ENCODE measurements around the gene NRG2. TPM values are rescaled to one million over a fixed set of nuclear protein-coding genes. Genes with fewer than 3 reads are reported as not detected.

The NRG2 gene
- total RNA-seq, 1 donor from 2014 or later, result 0.52 TPM

DNA sequence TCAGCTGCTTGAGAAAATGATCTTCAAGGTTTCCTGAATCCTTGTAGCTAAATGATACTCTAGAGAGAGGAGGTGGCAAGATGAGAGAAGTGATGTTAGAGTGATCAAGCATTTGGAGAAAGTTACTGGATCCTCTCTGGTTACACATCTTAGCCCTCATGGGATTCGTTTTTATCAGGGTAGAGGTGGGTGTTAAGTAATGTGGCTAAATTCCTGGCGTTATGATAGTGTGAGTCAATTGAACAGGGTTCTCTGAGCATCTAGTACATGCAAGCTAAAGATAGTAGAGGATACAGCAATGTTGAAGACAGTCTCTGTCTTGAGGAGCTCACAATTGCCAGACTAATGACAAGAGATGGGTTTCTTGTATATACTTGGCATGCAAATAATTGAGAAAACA, 123.8 kb downstream of the NRG2 start:
- Histone ChIP-seq H3K4me1 (ENCODE audit: control insufficient read depth in 3 of 3, insufficient read depth in 3 of 3, low read length in 3 of 3) (no peaks in the 10 kb centered on the region), H3K4me3 (ENCODE audit: low read length in 3 of 3) (no peak overlapping the region), H3K27ac (ENCODE audit: low read depth, low read length) (no peak overlapping the region), H3K27me3 (ENCODE audit: control insufficient read depth in 3 of 3, insufficient read depth in 3 of 3, low read length in 3 of 3) (peaks cover 0 to 2% (median 0%) of the 10 kb centered on the region in 3 donors), H3K9me3 (ENCODE audit: control insufficient read depth in 3 of 3, low read length in 3 of 3) (no peaks in the 10 kb centered on the region), H3K9ac (ENCODE audit: low read depth in 1 of 3, low read length in 3 of 3) (no peak overlapping the region), H3K36me3 (ENCODE audit: control insufficient read depth in 3 of 3, insufficient read depth in 3 of 3, low read length in 3 of 3) (no peaks in the 10 kb centered on the region)

DNA sequence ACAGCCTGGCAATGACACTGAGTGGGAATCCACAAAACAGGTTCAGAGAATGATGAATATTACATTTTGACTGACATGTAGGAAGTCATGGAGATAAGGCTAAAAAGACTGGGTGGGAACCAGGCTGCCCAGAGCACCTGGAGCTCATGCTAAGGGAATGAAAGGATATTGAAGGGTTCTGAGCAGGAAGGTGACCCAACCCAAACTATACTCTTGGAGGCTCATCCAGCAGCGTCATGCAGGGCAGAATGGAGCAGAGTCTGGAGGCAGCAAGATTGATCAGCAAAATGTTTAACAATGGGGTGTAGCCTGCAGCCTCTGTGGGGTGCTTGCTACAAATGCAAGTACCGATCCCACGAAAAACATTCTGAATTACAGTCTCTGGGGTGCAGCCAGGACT, 127.3 kb downstream of the NRG2 start:
- Histone ChIP-seq H3K36me3 (ENCODE audit: control insufficient read depth in 3 of 3, insufficient read depth in 3 of 3, low read length in 3 of 3) (no peaks in the 10 kb centered on the region), H3K9ac (ENCODE audit: low read depth in 1 of 3, low read length in 3 of 3) (no peak overlapping the region), H3K27me3 (ENCODE audit: control insufficient read depth in 3 of 3, insufficient read depth in 3 of 3, low read length in 3 of 3) (peaks cover 0 to 2% (median 0%) of the 10 kb centered on the region in 3 donors), H3K27ac (ENCODE audit: low read depth, low read length) (no peak overlapping the region), H3K4me3 (ENCODE audit: low read length in 3 of 3) (no peak overlapping the region), H3K9me3 (ENCODE audit: control insufficient read depth in 3 of 3, low read length in 3 of 3) (no peaks in the 10 kb centered on the region), H3K4me1 (ENCODE audit: control insufficient read depth in 3 of 3, insufficient read depth in 3 of 3, low read length in 3 of 3) (no peaks in the 10 kb centered on the region)

DNA sequence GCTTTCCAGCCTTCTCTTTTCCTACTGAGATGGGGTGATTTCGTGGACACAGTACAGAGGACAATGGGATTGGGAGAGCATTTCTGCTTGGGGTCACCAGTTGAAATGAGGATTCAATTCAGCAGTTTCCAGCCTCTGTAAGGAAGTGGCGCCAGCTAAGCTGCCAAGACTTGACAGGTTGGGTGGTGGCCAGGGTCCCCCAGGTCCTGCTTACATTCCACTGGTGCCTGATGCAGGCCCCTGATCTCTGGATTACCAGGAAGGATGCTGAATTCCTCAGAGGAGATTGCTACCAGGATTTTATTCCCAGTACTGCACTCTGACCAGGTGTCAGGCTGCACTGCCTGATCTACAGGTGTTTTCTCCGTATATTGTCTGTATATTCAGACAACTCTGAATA, 127.8 kb downstream of the NRG2 start:
- Histone ChIP-seq H3K9me3 (ENCODE audit: control insufficient read depth in 3 of 3, low read length in 3 of 3) (no peaks in the 10 kb centered on the region), H3K4me3 (ENCODE audit: low read length in 3 of 3) (no peak overlapping the region), H3K9ac (ENCODE audit: low read depth in 1 of 3, low read length in 3 of 3) (no peak overlapping the region), H3K27me3 (ENCODE audit: control insufficient read depth in 3 of 3, insufficient read depth in 3 of 3, low read length in 3 of 3) (peaks cover 0 to 2% (median 0%) of the 10 kb centered on the region in 3 donors), H3K27ac (ENCODE audit: low read depth, low read length) (no peak overlapping the region), H3K36me3 (ENCODE audit: control insufficient read depth in 3 of 3, insufficient read depth in 3 of 3, low read length in 3 of 3) (no peaks in the 10 kb centered on the region), H3K4me1 (ENCODE audit: control insufficient read depth in 3 of 3, insufficient read depth in 3 of 3, low read length in 3 of 3) (no peaks in the 10 kb centered on the region)

DNA sequence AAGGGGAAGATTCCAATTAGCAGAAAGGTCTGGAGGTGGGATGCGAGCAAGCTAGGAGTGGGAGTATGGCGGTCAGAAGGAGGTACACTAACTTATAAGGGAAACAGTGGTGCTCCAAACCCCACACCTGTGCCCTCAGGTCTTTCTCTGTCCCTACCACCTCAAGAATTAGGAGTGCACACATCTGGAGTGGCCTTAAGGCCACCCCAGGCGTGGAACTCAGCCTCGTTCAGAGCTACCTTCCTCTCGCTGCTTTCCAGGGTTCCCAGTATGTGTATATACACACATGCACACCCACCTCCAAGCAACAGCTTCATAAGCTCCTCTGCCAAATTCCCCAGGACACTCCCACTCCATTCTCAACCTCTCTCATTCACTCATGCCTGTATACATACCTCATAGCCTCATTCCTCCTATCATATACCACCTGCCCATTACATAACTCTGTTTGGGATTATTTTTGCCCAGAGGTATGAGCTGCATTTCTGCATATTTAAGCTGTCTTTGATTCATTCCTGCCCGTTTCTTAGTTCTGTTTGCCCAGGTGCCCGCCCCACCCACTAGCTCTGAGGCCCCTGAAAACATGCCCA, 128.8 kb downstream of the NRG2 start:
- no peaks in the 10 kb centered on the region for H3K36me3 ChIP-seq (ENCODE audit: control insufficient read depth in 3 of 3, insufficient read depth in 3 of 3, low read length in 3 of 3)
- no peak overlapping the region for H3K27ac ChIP-seq (ENCODE audit: low read depth, low read length)
- peaks cover 0 to 2% (median 0%) of the 10 kb centered on the region in 3 donors for H3K27me3 ChIP-seq (ENCODE audit: control insufficient read depth in 3 of 3, insufficient read depth in 3 of 3, low read length in 3 of 3)
- no peak overlapping the region for H3K9ac ChIP-seq (ENCODE audit: low read depth in 1 of 3, low read length in 3 of 3)
- H3K9me3 ChIP-seq (ENCODE audit: control insufficient read depth in 3 of 3, low read length in 3 of 3), result no peaks in the 10 kb centered on the region
- H3K4me1 ChIP-seq (ENCODE audit: control insufficient read depth in 3 of 3, insufficient read depth in 3 of 3, low read length in 3 of 3), result no peaks in the 10 kb centered on the region
- H3K4me3 ChIP-seq (ENCODE audit: low read length in 3 of 3), result no peak overlapping the region

DNA sequence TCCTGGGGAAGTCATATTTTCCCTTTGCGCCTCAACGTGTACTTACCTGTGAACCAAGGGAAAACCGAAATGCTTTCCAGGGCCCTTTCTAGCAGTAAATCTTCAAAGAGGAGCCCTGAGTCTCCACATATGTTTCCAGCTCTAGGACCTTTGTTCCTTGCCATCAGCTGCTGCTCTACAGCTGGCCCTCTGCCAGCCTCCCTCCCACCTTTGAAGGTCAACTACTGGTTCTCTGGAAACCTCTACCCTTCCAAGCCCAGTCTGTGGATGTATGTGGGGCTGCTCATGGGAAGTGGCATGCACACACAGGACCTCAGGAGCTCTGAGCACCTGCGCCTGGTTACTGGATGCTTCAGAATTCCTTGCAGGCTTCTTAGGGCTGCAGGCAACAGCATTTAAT, 130.3 kb downstream of the NRG2 start:
- Histone ChIP-seq H3K36me3 (ENCODE audit: control insufficient read depth in 3 of 3, insufficient read depth in 3 of 3, low read length in 3 of 3) (no peaks in the 10 kb centered on the region), H3K27ac (ENCODE audit: low read depth, low read length) (no peak overlapping the region), H3K27me3 (ENCODE audit: control insufficient read depth in 3 of 3, insufficient read depth in 3 of 3, low read length in 3 of 3) (peaks cover 0 to 2% (median 0%) of the 10 kb centered on the region in 3 donors), H3K9ac (ENCODE audit: low read depth in 1 of 3, low read length in 3 of 3) (no peak overlapping the region), H3K4me3 (ENCODE audit: low read length in 3 of 3) (no peak overlapping the region), H3K9me3 (ENCODE audit: control insufficient read depth in 3 of 3, low read length in 3 of 3) (no peaks in the 10 kb centered on the region), H3K4me1 (ENCODE audit: control insufficient read depth in 3 of 3, insufficient read depth in 3 of 3, low read length in 3 of 3) (no peaks in the 10 kb centered on the region)

DNA sequence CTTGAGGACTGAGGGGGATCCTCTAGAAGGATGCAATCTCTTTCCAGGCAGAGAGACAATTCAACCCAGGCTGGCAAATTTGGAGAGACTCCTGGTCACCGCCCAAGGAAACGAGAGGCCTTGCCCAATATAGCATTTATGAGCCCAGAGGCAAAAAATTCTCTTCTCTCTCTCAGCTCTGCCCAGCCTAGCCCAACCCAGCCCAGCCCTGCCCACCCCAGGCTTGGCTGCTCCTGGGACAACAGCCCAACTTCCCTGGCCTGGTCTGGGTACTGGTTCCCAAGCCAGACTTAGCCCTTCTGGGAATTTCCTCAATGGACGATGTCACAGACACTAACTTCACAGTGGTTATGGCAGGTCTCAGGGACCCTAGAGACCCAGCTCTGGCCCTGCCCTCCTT, 130.9 kb downstream of the NRG2 start:
- H3K27ac ChIP-seq (ENCODE audit: low read depth, low read length), result no peak overlapping the region
- peaks cover 0 to 2% (median 0%) of the 10 kb centered on the region in 3 donors for H3K27me3 ChIP-seq (ENCODE audit: control insufficient read depth in 3 of 3, insufficient read depth in 3 of 3, low read length in 3 of 3)
- no peak overlapping the region for H3K9ac ChIP-seq (ENCODE audit: low read depth in 1 of 3, low read length in 3 of 3)
- no peak overlapping the region for H3K4me3 ChIP-seq (ENCODE audit: low read length in 3 of 3)
- no peaks in the 10 kb centered on the region for H3K36me3 ChIP-seq (ENCODE audit: control insufficient read depth in 3 of 3, insufficient read depth in 3 of 3, low read length in 3 of 3)
- no peaks in the 10 kb centered on the region for H3K9me3 ChIP-seq (ENCODE audit: control insufficient read depth in 3 of 3, low read length in 3 of 3)
- H3K4me1 ChIP-seq (ENCODE audit: control insufficient read depth in 3 of 3, insufficient read depth in 3 of 3, low read length in 3 of 3), result no peaks in the 10 kb centered on the region

DNA sequence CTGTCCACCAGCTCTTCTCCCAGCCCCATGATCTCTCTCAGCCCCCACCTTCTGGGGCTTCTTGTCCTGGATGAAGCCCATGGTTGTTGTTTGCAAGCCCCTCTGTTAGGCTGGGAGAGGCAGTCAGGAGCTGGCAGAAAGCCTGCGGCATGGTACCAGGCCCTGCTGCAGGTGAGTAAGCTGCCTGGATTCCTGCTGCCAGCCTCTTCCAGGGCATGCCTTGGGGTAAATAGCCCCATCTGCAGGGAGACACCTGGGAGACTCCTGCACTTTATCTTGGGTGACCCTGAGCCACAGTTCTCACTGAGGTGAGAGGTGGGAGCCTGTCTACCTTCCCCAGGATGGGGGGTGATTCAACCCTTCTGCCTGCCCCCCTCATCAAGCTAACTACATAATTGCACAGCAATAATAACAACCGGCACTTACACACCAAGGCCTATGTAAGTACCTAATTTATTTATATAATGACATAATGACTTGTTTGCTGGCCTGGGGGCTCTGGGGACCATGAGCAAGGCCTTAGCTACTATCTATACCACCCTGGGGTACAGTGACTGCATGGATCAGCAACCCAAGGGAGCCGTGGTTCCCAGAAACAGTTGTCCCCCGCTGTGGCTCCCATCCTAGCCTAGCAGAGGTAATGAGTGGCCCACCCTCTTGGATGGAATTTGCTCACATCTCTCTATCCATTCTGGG, 131.5 kb downstream of the NRG2 start:
- no peak overlapping the region for H3K9ac ChIP-seq (ENCODE audit: low read depth in 1 of 3, low read length in 3 of 3)
- H3K27me3 ChIP-seq (ENCODE audit: control insufficient read depth in 3 of 3, insufficient read depth in 3 of 3, low read length in 3 of 3), result peaks cover 0 to 2% (median 0%) of the 10 kb centered on the region in 3 donors
- H3K4me3 ChIP-seq (ENCODE audit: low read length in 3 of 3), result no peak overlapping the region
- no peaks in the 10 kb centered on the region for H3K4me1 ChIP-seq (ENCODE audit: control insufficient read depth in 3 of 3, insufficient read depth in 3 of 3, low read length in 3 of 3)
- H3K27ac ChIP-seq (ENCODE audit: low read depth, low read length), result no peak overlapping the region
- no peaks in the 10 kb centered on the region for H3K9me3 ChIP-seq (ENCODE audit: control insufficient read depth in 3 of 3, low read length in 3 of 3)
- H3K36me3 ChIP-seq (ENCODE audit: control insufficient read depth in 3 of 3, insufficient read depth in 3 of 3, low read length in 3 of 3), result no peaks in the 10 kb centered on the region

DNA sequence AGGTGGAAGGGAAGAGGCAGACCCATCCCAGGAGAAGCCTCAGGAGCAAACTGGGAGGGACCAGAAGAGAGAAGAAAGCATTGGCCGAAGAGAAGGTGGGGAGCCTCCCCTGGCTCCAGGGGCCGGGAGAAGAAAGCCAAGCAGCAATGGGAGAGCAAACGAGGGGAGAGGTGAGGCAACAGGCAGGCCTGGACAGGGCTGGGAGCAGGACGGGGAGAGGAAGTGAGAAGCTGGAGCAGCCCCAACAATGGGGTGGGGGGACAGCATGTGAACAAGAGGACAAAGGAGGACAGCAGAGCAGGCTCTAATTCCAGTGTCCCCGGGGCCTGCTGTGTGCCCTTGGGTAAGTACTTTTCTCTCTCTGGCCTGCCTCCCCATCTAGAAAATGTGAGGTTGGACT, 132.2 kb downstream of the NRG2 start:
- H3K4me1 ChIP-seq (ENCODE audit: control insufficient read depth in 3 of 3, insufficient read depth in 3 of 3, low read length in 3 of 3), result no peaks in the 10 kb centered on the region
- H3K4me3 ChIP-seq (ENCODE audit: low read length in 3 of 3), result no peak overlapping the region
- H3K9ac ChIP-seq (ENCODE audit: low read depth in 1 of 3, low read length in 3 of 3), result no peak overlapping the region
- H3K36me3 ChIP-seq (ENCODE audit: control insufficient read depth in 3 of 3, insufficient read depth in 3 of 3, low read length in 3 of 3), result no peaks in the 10 kb centered on the region
- H3K27me3 ChIP-seq (ENCODE audit: control insufficient read depth in 3 of 3, insufficient read depth in 3 of 3, low read length in 3 of 3), result peaks cover 0 to 2% (median 0%) of the 10 kb centered on the region in 3 donors
- no peaks in the 10 kb centered on the region for H3K9me3 ChIP-seq (ENCODE audit: control insufficient read depth in 3 of 3, low read length in 3 of 3)
- H3K27ac ChIP-seq (ENCODE audit: low read depth, low read length), result no peak overlapping the region

DNA sequence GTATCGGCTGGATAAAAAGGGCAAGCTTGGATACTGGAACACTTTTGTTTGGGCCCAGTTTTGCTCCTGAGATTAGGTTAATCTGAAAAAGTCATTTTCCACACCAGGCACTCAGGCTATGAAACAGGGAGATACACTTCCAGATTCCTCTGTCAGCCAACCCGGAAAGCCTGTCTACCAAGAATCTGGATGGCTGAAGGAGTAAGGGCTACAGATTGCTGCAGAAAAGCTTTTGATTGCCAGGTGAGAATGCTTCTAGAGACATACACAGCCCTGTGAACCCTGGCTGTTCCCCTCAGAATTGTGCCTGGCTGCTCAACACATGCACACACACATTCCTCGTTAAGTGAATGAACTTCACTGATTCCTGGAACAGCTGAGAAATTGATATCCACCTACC, 133.1 kb downstream of the NRG2 start:
- H3K9me3 ChIP-seq (ENCODE audit: control insufficient read depth in 3 of 3, low read length in 3 of 3), result no peaks in the 10 kb centered on the region
- no peak overlapping the region for H3K4me3 ChIP-seq (ENCODE audit: low read length in 3 of 3)
- H3K27ac ChIP-seq (ENCODE audit: low read depth, low read length), result no peak overlapping the region
- H3K36me3 ChIP-seq (ENCODE audit: control insufficient read depth in 3 of 3, insufficient read depth in 3 of 3, low read length in 3 of 3), result no peaks in the 10 kb centered on the region
- H3K4me1 ChIP-seq (ENCODE audit: control insufficient read depth in 3 of 3, insufficient read depth in 3 of 3, low read length in 3 of 3), result peaks cover 4 to 8% (median 4%) of the 10 kb centered on the region in 3 donors
- H3K27me3 ChIP-seq (ENCODE audit: control insufficient read depth in 3 of 3, insufficient read depth in 3 of 3, low read length in 3 of 3), result peaks cover 0 to 5% (median 0%) of the 10 kb centered on the region in 3 donors
- no peak overlapping the region for H3K9ac ChIP-seq (ENCODE audit: low read depth in 1 of 3, low read length in 3 of 3)

DNA sequence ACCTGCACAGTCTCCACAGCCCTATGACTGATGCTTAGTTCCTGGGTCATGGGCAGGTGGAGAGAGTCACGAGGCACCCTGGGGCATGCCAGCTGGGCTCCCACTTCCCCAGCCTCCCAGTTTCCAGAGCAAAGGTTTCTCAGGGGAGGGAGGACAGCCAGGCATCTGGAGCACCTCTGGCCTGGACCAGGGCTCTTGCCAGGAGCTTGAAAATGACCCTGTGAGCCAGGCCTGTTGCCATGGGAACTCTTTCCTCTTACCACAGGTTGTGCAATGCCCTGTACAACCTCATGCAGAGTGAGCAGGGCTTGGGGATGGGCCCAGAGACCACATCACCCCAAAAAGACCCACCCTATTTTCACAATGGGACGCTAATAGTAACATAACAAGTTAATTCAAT, 134.3 kb downstream of the NRG2 start:
- no peak overlapping the region for H3K9ac ChIP-seq (ENCODE audit: low read depth in 1 of 3, low read length in 3 of 3)
- H3K4me3 ChIP-seq (ENCODE audit: low read length in 3 of 3), result no peak overlapping the region
- H3K36me3 ChIP-seq (ENCODE audit: control insufficient read depth in 3 of 3, insufficient read depth in 3 of 3, low read length in 3 of 3), result no peaks in the 10 kb centered on the region
- H3K27me3 ChIP-seq (ENCODE audit: control insufficient read depth in 3 of 3, insufficient read depth in 3 of 3, low read length in 3 of 3), result peaks cover 0 to 5% (median 4%) of the 10 kb centered on the region in 3 donors
- H3K27ac ChIP-seq (ENCODE audit: low read depth, low read length), result no peak overlapping the region
- H3K4me1 ChIP-seq (ENCODE audit: control insufficient read depth in 3 of 3, insufficient read depth in 3 of 3, low read length in 3 of 3), result peaks cover 10 to 18% (median 12%) of the 10 kb centered on the region in 3 donors
- no peaks in the 10 kb centered on the region for H3K9me3 ChIP-seq (ENCODE audit: control insufficient read depth in 3 of 3, low read length in 3 of 3)
